ENCODE data around the gene LARGE1. TPM values are rescaled to one million over a fixed set of nuclear protein-coding genes. Genes with fewer than 3 reads are reported as not detected.

LARGE1 gene
- total and polyA plus RNA-seq, 2 of the 13 experiments (the other 11 are each of a cell fraction or from before 2014, with no cell fraction given) = 8.4 to 11.0 TPM

DNA sequence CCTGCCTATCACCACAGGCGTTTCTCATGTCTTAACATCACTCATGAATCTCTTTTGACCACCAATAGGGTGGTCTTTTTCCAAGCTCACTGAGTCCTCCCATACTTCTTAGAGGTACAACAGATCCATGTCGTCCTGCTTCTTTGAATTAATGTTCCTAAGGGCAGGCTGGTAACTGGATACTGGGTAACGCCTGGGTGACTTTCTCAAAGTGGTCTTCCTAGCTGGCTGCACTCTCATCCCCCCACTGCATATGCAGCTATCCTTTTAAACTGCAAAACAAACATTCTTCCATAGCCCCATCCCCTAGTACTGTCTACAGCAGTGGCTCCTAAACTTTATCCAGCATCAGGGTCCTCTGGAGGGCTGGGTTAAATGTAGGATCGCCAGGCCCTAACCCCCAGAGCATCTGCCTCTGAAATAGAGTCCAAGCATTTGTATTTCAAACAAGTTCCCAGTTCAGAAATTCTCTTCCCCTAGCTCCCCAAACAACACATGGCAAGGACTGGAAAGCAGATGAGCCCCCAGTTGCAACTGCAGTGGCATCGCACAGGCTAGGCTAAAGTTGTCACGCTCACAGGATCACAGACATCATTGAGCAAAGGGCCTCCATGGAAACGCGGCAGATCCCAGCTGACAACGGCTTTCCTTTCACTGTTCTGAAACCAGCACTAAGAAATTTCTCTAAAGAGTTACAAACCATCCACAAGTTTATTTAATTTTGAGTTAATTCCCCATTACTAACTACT lies 204.9 kb downstream of the LARGE1 start (continued):
- TF ChIP-seq, protein P1, sequence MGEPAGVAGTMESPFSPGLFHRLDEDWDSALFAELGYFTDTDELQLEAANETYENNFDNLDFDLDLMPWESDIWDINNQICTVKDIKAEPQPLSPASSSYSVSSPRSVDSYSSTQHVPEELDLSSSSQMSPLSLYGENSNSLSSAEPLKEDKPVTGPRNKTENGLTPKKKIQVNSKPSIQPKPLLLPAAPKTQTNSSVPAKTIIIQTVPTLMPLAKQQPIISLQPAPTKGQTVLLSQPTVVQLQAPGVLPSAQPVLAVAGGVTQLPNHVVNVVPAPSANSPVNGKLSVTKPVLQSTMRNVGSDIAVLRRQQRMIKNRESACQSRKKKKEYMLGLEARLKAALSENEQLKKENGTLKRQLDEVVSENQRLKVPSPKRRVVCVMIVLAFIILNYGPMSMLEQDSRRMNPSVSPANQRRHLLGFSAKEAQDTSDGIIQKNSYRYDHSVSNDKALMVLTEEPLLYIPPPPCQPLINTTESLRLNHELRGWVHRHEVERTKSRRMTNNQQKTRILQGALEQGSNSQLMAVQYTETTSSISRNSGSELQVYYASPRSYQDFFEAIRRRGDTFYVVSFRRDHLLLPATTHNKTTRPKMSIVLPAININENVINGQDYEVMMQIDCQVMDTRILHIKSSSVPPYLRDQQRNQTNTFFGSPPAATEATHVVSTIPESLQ (CRISPR knock-in tag; conservative IDR thresholded peaks at IDR 0.05) = no peak

DNA sequence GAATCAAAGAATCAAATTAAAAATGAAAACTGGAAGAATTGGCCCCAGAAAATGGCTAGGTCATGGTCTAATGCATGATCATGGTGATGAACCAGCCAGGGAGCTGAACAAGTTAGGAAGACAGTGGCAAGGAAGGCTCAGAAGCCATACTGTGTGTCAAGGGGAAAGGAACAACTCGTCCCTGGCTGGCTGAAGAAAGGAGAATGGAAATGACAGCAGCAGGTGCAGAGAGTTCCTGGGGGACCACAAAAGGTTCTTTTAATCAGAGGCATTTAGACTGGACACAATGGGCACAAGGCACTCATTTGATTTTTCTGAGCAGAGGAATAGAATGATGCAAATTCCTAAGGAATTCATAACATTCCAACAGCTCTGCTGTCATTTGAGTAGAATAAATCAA lies 209.9 kb downstream of the LARGE1 start:
- H3K4me2 ChIP-seq (ENCODE audit: low read depth, low read length) = no peak overlapping the region
- H3K27me3 ChIP-seq (ENCODE audit: control insufficient read depth in 1 of 2, insufficient read depth in 2 of 2, low read length in 2 of 2) = no peaks in the 10 kb centered on the region
- H3K9ac ChIP-seq (ENCODE audit: insufficient read depth, low read depth, low read length) = no peak overlapping the region
- no peak overlapping the region for H3K4me3 ChIP-seq (replicated peaks in 1 of 3; ENCODE audit: insufficient read depth in 1 of 3, low read depth in 2 of 3, low read length in 3 of 3)
- H4K20me1 ChIP-seq (ENCODE audit: insufficient read depth, low read length) = no peaks in the 10 kb centered on the region
- peaks cover 10% of the 10 kb centered on the region; the same call in 1 of the 2 replicates for H3K9me3 ChIP-seq (ENCODE audit: low read length)
- no peak overlapping the region for H2AFZ ChIP-seq (ENCODE audit: low read length)
- TF ChIP-seq ERF (CRISPR knock-in tag; IDR thresholded peaks at IDR 0.05) = no peak
- TF ChIP-seq HHEX (CRISPR knock-in tag; IDR thresholded peaks at IDR 0.05) = no peak
- TF ChIP-seq CHCHD3 (CRISPR knock-in tag; IDR thresholded peaks at IDR 0.05) = no peak
- TF ChIP-seq, protein P2, sequence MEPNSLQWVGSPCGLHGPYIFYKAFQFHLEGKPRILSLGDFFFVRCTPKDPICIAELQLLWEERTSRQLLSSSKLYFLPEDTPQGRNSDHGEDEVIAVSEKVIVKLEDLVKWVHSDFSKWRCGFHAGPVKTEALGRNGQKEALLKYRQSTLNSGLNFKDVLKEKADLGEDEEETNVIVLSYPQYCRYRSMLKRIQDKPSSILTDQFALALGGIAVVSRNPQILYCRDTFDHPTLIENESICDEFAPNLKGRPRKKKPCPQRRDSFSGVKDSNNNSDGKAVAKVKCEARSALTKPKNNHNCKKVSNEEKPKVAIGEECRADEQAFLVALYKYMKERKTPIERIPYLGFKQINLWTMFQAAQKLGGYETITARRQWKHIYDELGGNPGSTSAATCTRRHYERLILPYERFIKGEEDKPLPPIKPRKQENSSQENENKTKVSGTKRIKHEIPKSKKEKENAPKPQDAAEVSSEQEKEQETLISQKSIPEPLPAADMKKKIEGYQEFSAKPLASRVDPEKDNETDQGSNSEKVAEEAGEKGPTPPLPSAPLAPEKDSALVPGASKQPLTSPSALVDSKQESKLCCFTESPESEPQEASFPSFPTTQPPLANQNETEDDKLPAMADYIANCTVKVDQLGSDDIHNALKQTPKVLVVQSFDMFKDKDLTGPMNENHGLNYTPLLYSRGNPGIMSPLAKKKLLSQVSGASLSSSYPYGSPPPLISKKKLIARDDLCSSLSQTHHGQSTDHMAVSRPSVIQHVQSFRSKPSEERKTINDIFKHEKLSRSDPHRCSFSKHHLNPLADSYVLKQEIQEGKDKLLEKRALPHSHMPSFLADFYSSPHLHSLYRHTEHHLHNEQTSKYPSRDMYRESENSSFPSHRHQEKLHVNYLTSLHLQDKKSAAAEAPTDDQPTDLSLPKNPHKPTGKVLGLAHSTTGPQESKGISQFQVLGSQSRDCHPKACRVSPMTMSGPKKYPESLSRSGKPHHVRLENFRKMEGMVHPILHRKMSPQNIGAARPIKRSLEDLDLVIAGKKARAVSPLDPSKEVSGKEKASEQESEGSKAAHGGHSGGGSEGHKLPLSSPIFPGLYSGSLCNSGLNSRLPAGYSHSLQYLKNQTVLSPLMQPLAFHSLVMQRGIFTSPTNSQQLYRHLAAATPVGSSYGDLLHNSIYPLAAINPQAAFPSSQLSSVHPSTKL (CRISPR knock-in tag; IDR thresholded peaks at IDR 0.05) = no peak
- TF ChIP-seq, protein P3, sequence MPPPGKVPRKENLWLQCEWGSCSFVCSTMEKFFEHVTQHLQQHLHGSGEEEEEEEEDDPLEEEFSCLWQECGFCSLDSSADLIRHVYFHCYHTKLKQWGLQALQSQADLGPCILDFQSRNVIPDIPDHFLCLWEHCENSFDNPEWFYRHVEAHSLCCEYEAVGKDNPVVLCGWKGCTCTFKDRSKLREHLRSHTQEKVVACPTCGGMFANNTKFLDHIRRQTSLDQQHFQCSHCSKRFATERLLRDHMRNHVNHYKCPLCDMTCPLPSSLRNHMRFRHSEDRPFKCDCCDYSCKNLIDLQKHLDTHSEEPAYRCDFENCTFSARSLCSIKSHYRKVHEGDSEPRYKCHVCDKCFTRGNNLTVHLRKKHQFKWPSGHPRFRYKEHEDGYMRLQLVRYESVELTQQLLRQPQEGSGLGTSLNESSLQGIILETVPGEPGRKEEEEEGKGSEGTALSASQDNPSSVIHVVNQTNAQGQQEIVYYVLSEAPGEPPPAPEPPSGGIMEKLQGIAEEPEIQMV (CRISPR knock-in tag; IDR thresholded peaks at IDR 0.05; ENCODE audit: low read depth) = no peak
- TF ChIP-seq TOPORS (CRISPR knock-in tag; IDR thresholded peaks at IDR 0.05) = no peak
- FAIRE-seq (no peak), ATAC-seq (no peak), DNase-seq (ENCODE audit: low spot score) (no peak)
- no peak overlapping the region for H3K27ac ChIP-seq (ENCODE audit: extremely low read length, insufficient read depth, low read length)
- in situ Hi-C loops (cut with HindIII; ENCODE audit: extremely low pct_ligation_motif_present, low pct_unique_long_range_greater_than_20kb) (no loop called here), intact Hi-C loops (cut with micrococcal nuclease; ENCODE audit: unreplicated experiment) (no loop called here)
- peaks cover 12% of the 10 kb centered on the region; the same call in 1 of the 2 replicates for H3K4me1 ChIP-seq (ENCODE audit: insufficient read depth, low read length)
- H3K79me2 ChIP-seq (ENCODE audit: insufficient read depth, low read length) = no peaks in the 10 kb centered on the region
- ChIA-PET POLR2A (no interaction called here), CTCF (ENCODE audit: low intra/inter-chr PET ratio, low total read pairs) (no interaction called here)
- 95% methylated on average over 1 of the region's 1 CpG for WGBS (ENCODE audit: low lambda C conversion rate)
- BruUV-seq (replicated peaks) = no TSS peak
- no peaks in the 10 kb centered on the region for H3K36me3 ChIP-seq (replicated peaks in 1 of 2; ENCODE audit: control insufficient read depth in 1 of 2, insufficient read depth in 2 of 2, low read length in 2 of 2)
